ENCODE results near the gene ZNF584. TPM values are rescaled to one million over a fixed set of nuclear protein-coding genes. Genes with fewer than 3 reads are reported as not detected.

Gene ZNF584
- total RNA-seq, 1 experiment from 2014 or later, result 13.5 TPM

DNA sequence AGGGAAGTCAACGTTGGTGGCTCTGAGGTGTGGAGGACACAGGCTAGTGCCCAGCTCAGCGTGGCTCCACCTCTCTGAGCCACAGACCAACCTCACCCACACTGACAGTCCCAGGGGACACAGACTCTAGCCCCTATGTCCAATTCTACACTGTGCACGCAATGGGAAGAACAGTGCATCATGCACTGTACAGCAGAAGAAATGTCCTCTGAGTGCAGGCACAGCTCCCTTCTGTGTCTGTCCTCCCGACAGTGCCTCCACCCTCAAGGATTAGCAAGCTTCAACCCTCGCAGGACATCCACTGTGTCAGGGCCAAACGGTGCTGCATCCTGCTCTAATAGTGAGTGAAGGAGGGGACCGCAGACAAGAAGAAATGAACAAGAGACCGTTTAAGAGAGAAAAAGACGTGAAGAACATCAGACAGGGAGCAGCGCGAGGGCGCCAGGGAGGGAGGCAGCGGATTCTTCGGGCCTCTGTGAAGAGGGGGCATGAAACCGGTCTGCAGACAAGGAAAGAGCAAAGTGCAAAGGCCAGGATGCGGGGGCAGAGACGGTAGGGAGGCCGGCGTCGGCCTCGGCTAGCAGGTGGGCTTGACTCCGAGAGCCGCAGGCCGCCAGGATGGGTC, 28.3 kb upstream of the ZNF584 start:
- TSS peak; percentile 48 for BruUV-seq (replicated peaks)
- Histone ChIP-seq H3K79me2 (ENCODE audit: low read depth) (peaks cover 21% of the 10 kb centered on the region), H3F3A (ENCODE audit: insufficient read depth, low read depth) (no peaks in the 10 kb centered on the region), H3K4me3 (peak overlapping the region; percentile 92), H3K27me3 (ENCODE audit: insufficient read depth, low read depth) (no peaks in the 10 kb centered on the region), H2AFZ (peak overlapping the region; percentile 71), H3K36me3 (ENCODE audit: low read depth) (no peaks in the 10 kb centered on the region), H3K9me3 (ENCODE audit: insufficient read depth, low read depth) (no peaks in the 10 kb centered on the region), H3K4me1 (replicated peaks; ENCODE audit: insufficient read depth) (peaks cover 5% of the 10 kb centered on the region), H3K4me2 (peak overlapping the region; percentile 90), H3K9me2 (ENCODE audit: insufficient read depth) (no peaks in the 10 kb centered on the region), H3K27ac (no peak overlapping the region), H4K20me1 (ENCODE audit: insufficient read depth) (no peaks in the 10 kb centered on the region)
- DNase-seq, result no peak
- ChIA-PET CTCF (no interaction called here), POLR2A (ENCODE audit: unreplicated experiment) (interaction anchor here (0.6 to 1.1 kb wide), 2 partner anchors 28 to 50 kb away, joined by 4 to 26 read pairs; no protein-coding TSS in a partner anchor)
- intact Hi-C loops (cut with micrococcal nuclease; ENCODE audit: unreplicated experiment), result loop anchor here (2.0 to 5.0 kb wide), 2 partner anchors 15 to 97 kb away; partner anchors contain the start of genes RNF225 and ZNF446
- TF ChIP-seq EZH2 (IDR thresholded peaks at IDR 0.05; ENCODE audit: low read depth), result no peak
- TF ChIP-seq, protein P1, sequence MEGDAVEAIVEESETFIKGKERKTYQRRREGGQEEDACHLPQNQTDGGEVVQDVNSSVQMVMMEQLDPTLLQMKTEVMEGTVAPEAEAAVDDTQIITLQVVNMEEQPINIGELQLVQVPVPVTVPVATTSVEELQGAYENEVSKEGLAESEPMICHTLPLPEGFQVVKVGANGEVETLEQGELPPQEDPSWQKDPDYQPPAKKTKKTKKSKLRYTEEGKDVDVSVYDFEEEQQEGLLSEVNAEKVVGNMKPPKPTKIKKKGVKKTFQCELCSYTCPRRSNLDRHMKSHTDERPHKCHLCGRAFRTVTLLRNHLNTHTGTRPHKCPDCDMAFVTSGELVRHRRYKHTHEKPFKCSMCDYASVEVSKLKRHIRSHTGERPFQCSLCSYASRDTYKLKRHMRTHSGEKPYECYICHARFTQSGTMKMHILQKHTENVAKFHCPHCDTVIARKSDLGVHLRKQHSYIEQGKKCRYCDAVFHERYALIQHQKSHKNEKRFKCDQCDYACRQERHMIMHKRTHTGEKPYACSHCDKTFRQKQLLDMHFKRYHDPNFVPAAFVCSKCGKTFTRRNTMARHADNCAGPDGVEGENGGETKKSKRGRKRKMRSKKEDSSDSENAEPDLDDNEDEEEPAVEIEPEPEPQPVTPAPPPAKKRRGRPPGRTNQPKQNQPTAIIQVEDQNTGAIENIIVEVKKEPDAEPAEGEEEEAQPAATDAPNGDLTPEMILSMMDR (conservative IDR thresholded peaks at IDR 0.05), result no peak

DNA sequence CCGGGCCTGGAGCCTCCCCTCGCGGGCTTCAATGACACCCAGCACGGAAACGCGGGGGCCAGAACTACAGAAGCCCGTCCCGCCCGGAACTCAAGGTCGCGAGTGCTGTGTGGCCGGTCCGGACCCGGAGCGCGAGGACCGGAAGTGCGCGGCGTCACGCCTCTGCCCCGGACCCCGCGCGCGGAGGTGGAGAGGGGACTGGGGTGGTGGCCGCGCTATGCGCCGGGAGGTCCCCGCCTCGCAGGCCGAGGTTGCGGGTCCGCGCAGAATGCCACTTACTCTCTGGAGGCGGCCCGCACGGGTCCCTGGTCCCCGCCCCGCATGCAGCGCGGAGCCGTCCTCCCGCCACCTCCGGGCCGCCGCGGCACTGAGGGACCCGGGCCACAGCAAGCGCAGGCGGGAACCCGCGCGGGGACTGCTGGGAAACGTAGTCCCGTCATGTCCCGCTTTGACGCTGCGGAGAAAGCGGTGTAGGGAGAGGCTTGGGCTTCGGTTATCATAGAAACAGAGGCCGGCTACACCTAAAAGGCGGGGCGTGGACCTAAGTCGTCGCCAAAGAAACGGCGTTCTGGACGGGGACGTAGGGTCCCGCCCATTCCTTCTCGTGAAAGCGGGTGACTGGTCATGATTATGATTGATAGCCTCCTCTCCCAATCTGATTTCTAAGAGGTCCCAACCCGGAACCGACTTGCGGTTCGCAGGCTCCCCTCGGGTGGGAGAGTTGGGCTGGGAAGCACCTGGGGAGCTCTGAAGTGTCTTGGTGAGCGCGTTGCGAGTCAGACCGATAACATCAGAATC, 27.6 kb upstream of the ZNF584 start, which contains the start of gene ZNF837:
TSS of gene ZNF837 (minus strand) at position 369 of the 798 bp plus-strand sequence. CDS start 11,698 bp downstream, outside the sequence.
- POLR2A ChIA-PET (ENCODE audit: unreplicated experiment), result interaction anchor here (0.6 to 1.3 kb wide), 2 partner anchors 12 to 18 kb away, joined by 3 to 4 read pairs; partner anchors contain the start of gene ZNF497
- H2AFZ ChIP-seq, result peak within 1 kb of the TSS; percentile 77
- CTCF ChIA-PET, result no interaction called here
- H3F3A ChIP-seq (ENCODE audit: insufficient read depth, low read depth), result no peaks in the 10 kb centered on the region
- BruUV-seq (replicated peaks), result no TSS peak
- intact Hi-C loops (cut with micrococcal nuclease; ENCODE audit: unreplicated experiment), result loop anchor here (1.0 to 5.0 kb wide), 5 partner anchors 14 to 96 kb away; partner anchors contain the start of genes RNF225, ZNF446, ZNF497 and ZNF584
- no peaks in the 10 kb centered on the region for H3K9me3 ChIP-seq (ENCODE audit: insufficient read depth, low read depth)
- no peaks in the 10 kb centered on the region for H4K20me1 ChIP-seq (ENCODE audit: insufficient read depth)
- H3K27me3 ChIP-seq (ENCODE audit: insufficient read depth, low read depth), result no peaks in the 10 kb centered on the region
- H3K27ac ChIP-seq, result no peak within 1 kb of the TSS
- H3K4me3 ChIP-seq, result peak within 1 kb of the TSS; percentile 92
- peak; percentile 96 to 98 for DNase-seq
- H3K36me3 ChIP-seq (ENCODE audit: low read depth), result no peaks in the 10 kb centered on the region
- peak within 1 kb of the TSS; percentile 90 for H3K4me2 ChIP-seq
- no peaks in the 10 kb centered on the region for H3K9me2 ChIP-seq (ENCODE audit: insufficient read depth)
- peaks cover 12% of the 10 kb centered on the region for H3K4me1 ChIP-seq (replicated peaks; ENCODE audit: insufficient read depth)
- peaks cover 28% of the 10 kb centered on the region for H3K79me2 ChIP-seq (ENCODE audit: low read depth)
- no peak for TF ChIP-seq EZH2 (IDR thresholded peaks at IDR 0.05; ENCODE audit: low read depth)
- TF ChIP-seq, protein P1 (conservative IDR thresholded peaks at IDR 0.05), result no peak

DNA sequence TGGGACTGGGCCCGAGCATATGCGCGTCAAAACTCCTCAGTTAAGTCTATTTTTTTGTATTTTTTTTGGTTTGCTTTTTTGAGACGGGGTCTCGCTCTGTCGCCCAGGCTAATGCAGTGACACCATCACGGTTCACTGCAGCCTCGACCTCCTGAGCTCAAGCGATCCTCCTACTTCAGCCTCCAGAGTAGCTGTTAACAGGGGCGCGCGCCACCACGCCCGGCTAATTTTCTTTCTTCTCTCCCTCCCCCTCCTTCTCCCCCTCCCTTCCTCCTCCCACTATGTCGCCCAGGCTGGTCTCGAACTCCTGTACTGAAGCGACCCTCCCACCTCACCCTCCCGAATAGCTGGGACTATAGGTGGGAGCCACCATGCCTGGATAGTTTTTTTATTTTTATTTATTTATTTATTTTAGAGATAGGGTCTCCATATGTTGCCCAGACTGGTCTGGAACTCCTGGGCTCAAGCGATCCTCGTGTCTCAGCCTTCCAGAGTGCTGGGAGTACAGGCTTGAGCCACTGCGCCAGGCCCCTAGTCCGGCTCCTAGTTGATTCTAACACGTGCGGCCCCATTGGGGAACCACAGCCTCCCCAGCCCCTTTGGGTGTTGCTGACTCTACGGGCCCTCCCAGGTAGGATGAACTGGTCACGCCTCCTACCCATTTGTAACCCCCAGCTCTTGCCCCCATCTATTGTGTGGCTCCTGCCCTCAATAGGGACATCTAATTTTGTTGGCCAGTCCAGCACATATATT, 26.8 kb upstream of the ZNF584 start:
- no peak for DNase-seq
- no peaks in the 10 kb centered on the region for H3K36me3 ChIP-seq (ENCODE audit: low read depth)
- ChIA-PET POLR2A (ENCODE audit: unreplicated experiment) (interaction anchor here (0.6 to 1.3 kb wide), 2 partner anchors 11 to 19 kb away, joined by 3 to 4 read pairs; partner anchors contain the start of gene ZNF497), CTCF (no interaction called here)
- H3K4me2 ChIP-seq, result peak overlapping the region; percentile 76
- no peaks in the 10 kb centered on the region for H3K27me3 ChIP-seq (ENCODE audit: insufficient read depth, low read depth)
- peaks cover 28% of the 10 kb centered on the region for H3K79me2 ChIP-seq (ENCODE audit: low read depth)
- intact Hi-C loops (cut with micrococcal nuclease; ENCODE audit: unreplicated experiment), result loop anchor here (1.0 to 5.0 kb wide), 5 partner anchors 13 to 96 kb away; partner anchors contain the start of genes RNF225, ZNF446, ZNF497 and ZNF584
- TF ChIP-seq, protein P1 (conservative IDR thresholded peaks at IDR 0.05), result no peak
- H3K4me1 ChIP-seq (replicated peaks; ENCODE audit: insufficient read depth), result peaks cover 12% of the 10 kb centered on the region
- H4K20me1 ChIP-seq (ENCODE audit: insufficient read depth), result no peaks in the 10 kb centered on the region
- no peaks in the 10 kb centered on the region for H3F3A ChIP-seq (ENCODE audit: insufficient read depth, low read depth)
- H3K4me3 ChIP-seq, result peak overlapping the region; percentile 92
- peak overlapping the region; percentile 77 for H2AFZ ChIP-seq
- no TSS peak for BruUV-seq (replicated peaks)
- no peaks in the 10 kb centered on the region for H3K9me3 ChIP-seq (ENCODE audit: insufficient read depth, low read depth)
- no peaks in the 10 kb centered on the region for H3K9me2 ChIP-seq (ENCODE audit: insufficient read depth)
- no peak overlapping the region for H3K27ac ChIP-seq
